ENCODE data around the gene MGAT3.

MGAT3 gene

DNA sequence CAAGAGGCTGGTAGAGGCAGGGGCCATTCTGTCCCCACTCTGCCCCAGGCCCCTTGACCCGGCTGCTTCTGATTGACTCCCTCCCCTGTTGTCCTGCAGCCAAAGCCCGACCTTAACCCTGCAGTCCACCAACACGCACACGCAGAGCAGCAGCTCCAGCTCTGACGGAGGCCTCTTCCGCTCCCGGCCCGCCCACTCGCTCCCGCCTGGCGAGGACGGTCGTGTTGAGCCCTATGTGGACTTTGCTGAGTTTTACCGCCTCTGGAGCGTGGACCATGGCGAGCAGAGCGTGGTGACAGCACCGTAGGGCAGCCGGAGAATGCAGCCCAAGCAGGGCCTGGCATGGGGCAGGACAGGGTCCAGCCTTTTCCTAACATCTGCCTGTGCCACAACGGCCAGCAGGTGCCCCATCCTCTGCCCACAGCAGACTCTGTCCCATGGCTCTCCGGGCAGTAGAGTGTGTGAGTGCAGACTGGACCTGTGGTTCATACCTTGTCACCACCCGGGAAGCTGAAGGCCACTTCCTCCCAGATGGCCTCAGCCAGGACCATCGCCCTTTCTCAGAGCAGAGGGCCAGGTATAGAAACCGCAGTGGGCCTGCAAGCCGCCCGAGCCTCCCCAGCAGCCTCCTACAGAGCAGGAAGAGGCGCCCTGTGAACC is 26.8 kb upstream of the MGAT3 start:
- no peak for DNase-seq

DNA sequence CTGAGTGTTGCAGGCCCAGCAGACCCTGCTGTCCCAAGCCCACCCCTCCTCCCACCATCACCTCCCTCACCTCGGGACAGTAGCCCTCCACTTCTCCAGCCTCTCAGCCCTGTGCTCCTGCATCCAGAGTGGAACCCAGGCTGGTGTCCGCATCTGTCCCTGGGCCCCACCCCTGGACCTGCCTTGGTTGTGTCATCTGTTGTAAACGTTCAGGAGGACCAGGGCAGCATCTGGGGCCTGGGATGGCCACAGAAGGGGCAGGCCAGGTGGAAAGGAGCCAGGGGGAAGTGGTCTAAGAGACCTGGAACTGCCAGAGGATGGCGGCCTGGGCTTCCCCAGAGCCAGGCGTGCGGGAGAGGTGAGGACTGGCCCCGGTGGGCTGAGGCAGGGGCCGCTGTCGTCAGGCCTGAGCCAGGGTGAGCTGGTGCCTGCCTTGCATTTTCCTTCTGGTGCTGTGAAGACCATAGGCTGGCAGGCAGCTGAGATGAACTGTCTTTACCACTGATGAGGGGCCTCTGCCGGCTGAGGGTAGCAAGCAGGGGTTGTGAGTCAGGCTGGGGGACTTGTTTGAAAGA is 26.1 kb upstream of the MGAT3 start:
- DNase-seq, result no peak

GRCh38 chr22:39431216-39431801 is 25.5 kb upstream of the MGAT3 start:
- no peak for DNase-seq

DNA sequence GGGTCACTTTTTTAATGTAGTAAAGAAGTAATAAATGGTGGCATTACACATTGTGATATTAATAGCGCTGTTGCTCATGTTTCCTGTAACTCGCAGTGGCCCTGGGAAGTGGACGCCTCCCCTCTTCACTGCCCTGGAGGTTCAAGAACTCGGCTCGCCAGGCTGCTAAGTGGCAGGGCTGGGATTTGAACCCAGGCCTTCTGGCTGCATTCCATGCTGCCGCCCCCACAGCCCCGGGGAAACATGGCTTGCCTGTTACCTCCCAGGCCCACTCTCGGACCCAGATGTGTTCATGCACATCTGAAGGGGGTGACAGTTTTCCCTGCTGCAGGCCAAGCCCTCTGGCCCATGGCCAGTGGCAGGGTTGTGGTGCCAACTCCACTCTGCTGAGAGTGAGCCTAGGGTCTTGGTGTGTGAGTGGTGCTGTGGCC is 25.0 kb upstream of the MGAT3 start:
- DNase-seq, result no peak

- DNase-seq, result no peak
Observed at GRCh38 chr22:39432361-39432811, 24.4 kb upstream of the MGAT3 start.

DNA sequence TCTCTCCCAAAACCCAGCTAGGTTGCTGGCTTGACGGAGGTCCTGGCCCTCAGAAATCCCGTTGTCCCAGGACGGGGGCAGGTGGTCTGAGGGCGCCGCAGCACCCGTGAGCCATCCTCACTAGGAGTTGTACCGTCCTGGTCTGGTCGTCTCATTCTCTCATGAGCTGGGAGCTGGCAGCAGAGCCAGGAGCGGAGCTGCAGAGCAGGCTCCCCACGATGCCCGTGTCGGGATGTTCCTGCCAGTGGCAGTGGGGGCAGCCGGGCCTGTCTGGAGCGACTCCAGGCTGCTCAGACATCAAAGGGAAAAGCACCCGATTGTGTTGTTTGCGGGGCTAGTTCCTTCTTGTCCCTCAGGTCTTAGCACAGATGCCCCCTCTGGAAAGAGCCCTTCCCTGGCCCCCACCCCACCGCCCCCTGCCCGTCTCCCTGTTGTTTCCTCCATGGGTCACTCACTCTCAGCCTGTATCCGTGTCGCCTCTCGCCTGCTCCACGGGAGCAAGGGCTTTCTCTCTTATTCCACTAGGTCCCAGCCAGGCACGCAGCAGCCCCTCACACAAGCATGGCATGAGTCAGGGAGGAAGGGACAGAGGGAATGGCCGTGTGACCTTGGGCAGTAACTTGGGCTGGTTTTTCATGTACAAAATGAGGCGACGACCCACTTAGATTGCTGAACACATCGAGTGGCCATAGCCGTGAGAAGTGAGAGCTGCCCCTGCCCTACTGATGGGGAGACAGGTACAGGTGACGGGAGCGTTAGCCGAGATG is 23.2 kb upstream of the MGAT3 start:
- DNase-seq, result no peak

DNA sequence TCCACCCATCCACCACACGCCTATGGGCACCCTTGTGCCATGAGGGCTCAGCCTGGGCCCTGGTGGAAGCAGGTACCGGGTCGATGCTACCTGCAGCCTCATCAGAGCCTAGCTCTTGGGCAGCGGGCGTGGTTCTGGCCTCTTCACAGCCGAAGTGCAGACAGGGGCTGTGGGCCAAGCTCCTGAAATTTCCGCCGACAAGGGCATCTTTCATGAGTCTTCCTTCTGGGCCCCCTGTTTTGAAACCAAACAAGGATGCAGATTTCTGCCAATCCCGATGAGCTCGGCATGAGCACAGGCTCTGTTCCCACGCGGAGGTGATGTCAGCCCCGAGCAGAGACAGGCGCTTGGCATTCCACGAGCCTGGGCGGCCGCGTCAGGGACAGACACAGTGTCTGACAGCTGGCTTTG is 22.6 kb upstream of the MGAT3 start:
- no peak for DNase-seq

DNA sequence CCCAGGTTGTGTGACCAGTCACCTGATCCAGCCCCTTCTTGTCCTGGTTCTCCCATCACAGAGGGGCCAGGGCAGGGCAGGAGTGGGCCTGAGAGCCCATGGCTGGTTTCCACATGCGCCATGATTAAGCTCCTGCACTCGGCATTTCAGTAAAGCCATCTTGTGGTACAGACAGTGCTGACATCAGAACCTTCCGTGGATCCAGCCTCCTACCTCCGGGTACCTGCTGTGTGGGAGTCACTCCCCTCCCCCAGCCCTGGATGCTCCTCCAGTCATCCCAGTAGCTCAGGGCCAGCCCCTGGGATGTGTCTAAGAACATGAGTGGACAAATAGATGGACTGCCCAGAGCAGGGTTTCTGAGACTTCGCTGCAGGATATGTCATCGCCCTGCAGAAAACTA is 22.1 kb upstream of the MGAT3 start:
- no peak for DNase-seq

GRCh38 chr22:39435616-39436015 is 21.2 kb upstream of the MGAT3 start:
- no peak for DNase-seq

- DNase-seq, result no peak
Observed at GRCh38 chr22:39437791-39438704, 18.8 kb upstream of the MGAT3 start.

GRCh38 chr22:39439170-39439569 is 17.6 kb upstream of the MGAT3 start:
- DNase-seq, result no peak

DNA sequence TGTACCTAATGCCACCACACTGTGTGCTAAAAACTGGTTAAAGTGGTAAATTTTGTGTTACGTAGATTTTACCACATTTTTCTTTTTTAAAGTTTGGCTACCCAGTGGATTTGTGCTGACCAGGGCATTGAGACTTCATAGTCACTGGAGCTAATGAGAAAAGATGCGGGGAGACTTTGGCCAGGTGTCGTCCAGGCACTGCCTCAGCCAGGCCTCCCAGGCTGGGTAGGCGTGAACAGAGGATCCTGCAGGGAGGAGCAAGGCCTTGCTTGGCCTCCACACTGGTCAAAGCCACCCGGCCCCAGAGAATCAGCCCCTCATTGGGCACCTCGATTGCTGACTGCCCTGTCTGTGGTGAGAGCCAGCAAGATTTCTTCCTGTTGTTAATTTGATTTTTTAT is 13.4 kb upstream of the MGAT3 start:
- no peak for DNase-seq

DNA sequence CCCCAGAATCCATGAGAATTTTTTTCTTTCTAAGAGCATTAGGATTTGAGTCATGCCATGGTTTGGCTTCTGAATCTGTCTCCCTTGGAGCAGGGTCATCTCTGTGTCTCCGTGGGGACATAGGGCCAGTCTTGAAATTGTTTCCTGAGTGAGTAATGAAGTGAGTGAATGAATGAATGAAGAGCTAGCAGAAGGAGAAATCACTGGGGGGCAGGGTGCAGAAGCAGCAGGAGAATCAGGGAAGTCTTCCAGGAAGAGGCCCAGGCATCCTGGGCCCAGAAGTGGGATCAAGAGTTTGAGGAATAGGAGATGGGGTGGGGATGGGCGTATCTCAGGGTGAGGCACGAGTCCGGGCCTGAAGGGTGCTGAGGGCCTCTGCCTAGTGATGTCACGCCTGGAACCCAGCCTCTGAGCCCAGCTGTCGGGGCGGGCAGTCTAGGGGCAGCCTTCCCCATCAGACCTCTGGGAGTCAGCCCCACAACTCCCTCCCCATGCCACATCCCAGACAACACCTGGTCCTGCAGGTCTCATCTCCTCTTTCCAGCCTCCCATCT is 12.5 kb upstream of the MGAT3 start:
- no peak for DNase-seq

GRCh38 chr22:39444937-39445465 is 11.8 kb upstream of the MGAT3 start:
- DNase-seq, result no peak

- no peak for DNase-seq
Observed at GRCh38 chr22:39445678-39446077, 11.1 kb upstream of the MGAT3 start.

GRCh38 chr22:39446239-39446721 is 10.5 kb upstream of the MGAT3 start:
- no peak for DNase-seq

DNA sequence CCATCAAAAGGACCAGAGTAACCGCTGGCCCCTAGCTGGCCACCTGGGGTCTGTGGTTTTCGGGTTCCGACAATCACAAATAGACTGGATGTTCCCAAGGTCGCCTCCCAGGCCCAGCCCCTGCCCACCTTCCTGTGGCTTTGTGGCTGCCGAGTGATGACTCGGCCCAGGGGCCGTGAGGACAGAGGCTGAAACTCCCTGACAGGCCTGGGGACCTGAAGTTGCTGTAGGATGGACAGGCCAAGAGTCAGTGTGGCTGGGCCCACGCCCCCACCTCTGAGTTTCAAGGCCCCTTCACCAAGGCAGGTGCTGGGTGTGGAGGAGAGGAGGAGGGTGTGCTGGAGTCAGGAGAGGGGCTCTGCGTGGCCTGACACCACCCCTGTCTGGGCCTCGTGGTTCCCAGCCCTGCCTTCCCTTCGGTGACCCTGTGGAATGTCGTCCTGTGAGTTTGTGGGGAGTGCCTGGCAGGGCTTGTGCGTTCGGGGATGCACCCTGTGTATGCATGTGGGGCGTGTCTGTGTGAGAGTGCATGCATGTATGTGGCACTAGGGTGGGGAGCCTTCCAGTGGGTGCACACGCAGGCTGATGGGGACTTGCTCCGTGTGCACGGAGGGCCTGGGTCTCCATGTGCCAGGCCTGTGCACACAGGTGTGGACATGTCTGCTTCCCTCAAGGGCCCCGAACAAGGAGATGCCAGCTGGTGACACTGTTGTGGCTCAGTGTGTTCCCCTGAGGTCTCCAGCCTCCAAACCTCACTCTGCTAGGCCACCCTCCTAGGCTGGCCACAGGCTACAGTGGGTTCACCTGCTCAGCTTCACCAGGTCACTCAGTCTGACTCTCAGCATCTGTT is 8.4 kb upstream of the MGAT3 start:
- no peak for DNase-seq

DNA sequence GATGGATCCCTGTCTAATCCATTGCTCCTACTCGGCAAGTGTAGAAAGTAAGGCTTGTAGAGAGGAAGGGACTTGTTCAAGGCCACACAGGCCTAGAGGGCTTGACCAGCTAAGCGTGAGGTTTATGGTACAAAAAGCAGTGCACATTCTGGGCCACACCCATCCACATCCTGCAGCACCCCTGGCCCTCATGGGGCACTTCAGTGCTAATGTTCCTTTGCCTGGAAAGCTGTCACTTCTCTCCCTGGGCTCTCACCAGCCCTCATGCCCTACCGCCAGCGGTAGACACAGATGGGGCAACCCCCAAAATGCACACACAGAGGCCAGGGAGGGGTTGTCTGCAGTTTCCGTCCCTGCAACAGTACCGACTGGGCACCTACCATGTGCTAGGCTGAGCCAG is 7.1 kb upstream of the MGAT3 start:
- DNase-seq, result no peak

DNA sequence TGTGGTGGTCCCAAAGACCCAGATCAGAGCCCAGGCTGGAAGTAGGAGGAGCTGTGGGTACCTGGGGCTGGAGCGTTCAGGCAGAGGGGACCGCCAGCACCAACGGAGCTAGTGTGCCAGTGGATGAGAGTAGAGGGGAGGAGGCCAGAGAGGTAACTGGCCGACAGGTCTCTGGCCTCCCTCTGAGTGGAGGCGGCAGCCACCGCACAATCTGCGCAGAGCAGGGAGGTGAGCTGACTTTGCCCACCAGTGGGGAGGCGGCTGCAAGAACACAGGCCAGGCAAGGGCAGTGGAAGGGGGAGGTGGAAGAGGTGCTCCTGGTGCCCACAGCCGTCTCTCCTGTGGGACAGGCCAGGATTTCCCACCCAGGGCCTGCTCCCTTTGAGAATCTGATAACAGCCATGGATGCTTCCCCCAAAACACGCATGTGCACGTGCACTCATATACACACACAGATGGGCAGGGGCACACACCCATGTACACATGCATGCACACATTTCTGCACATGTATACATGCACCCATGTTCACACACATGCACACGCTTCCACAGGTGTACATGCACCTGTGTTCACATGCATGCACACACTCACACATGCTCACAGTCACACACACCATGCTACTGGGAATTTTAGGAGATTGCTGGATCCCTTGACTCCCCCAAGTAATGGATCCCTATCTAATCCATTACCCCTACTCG is 6.4 kb upstream of the MGAT3 start:
- no peak for DNase-seq

DNA sequence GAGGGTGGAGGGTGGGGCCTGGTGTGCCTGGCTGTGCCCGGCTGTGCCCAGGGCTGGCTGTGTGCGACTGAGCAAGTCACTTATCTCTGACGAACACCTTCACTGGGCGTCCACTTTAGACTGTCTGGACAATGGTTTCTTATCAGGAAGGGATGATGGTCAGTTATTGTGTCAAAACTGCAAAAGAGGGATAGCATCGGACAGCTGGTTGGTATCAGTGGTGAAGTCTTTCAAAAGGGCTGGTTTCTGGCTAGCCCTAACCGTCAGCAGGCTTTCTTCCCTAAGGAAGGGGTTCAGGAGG is 4.1 kb upstream of the MGAT3 start:
- DNase-seq, result no peak
